ENCODE measurements around the gene RNF125.
A peak's percentile ranks its signal among the peaks of the same experiment; 100 is the strongest.

The RNF125 gene

GRCh38 chr18:32091724-32092421 is 73.2 kb downstream of the RNF125 start, which contains the start of gene RNF138:
TSS of gene RNF138 (plus strand) at chr18:32091874. CDS start at chr18:32092777, 903 bp downstream.
- peak; percentile 88 for DNase-seq

- DNase-seq: peak; percentile 100
These were observed 73.9 kb downstream of the RNF125 start for GRCh38 chr18:32092422-32093101.

- DNase-seq: peak; percentile 24
These were observed 74.5 kb downstream of the RNF125 start for GRCh38 chr18:32093102-32093511.

- DNase-seq: no peak
These were observed 74.9 kb downstream of the RNF125 start for GRCh38 chr18:32093523-32093922.

GRCh38 chr18:32095192-32095899 is 76.7 kb downstream of the RNF125 start:
- no peak for DNase-seq

- no peak for DNase-seq
These were observed 77.2 kb downstream of the RNF125 start for GRCh38 chr18:32095900-32096229.

DNA sequence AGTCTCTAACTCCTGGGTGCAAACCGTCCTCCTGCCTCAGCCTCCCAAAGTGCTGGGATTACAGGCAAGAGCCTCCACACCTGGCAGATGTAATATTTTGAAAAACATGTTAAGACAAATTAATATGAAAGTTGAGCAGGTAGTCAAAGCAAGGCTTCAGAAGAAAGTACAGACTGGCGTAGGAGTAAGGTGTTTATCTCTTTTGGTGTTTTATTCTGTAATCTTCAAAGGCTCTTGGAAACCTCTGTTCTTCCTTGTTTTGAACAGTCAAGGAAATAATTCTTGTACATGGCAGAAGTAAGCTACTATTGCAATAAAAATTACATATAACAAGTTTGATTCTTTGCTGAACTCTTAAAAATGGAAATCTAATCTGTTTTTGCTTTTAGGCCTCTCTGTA is 78.3 kb downstream of the RNF125 start:
- DNase-seq: no peak

- no peak for DNase-seq
These were observed 85.9 kb downstream of the RNF125 start for GRCh38 chr18:32104516-32104915.

DNA sequence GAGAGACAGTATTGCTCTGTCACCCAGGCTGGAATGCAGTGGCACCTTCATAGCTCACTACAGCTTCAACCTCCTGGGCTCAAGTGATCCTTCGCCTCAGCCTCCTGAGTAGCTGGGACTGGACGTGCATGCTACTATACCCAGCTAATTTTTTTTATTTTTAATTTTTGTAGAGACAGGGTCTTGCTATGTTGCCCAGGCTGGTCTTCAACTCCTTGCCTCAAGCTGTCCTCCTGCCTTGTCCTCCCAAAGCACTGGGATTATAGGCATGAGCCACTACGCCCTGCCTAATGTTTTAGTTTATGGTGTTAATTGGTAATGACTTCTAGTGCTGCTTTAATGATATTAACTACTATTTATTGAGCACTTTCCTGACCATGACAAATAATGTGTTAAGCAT is 91.4 kb downstream of the RNF125 start:
- DNase-seq: no peak

- no peak for DNase-seq
These were observed 93.1 kb downstream of the RNF125 start for GRCh38 chr18:32111706-32112105.

DNA sequence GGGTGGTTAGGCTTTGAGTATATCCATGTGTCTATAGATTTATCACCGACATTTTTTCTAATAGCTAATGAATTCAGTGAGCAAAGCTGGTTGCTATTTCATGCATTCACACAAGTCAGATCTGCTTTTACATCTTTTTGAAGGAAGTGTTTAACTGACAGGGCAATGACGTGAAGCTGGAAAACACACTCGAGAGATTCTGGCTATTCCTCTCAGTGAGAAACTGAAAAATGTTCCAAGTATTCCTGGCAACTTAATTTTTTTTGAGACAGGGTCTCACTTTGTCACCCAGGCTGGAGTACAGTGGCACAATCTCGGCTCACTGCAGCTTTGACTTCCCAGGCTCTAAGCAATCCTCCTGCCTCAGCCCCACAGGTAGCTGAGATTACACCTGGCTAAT is 94.2 kb downstream of the RNF125 start:
- DNase-seq: no peak

- no peak for DNase-seq
These were observed 95.8 kb downstream of the RNF125 start for GRCh38 chr18:32114293-32114942.

- no peak for DNase-seq
These were observed 103.4 kb downstream of the RNF125 start for GRCh38 chr18:32122039-32122438.
